ENCODE results near the gene MLLT1.
A peak's percentile ranks its signal among the peaks of the same experiment; 100 is the strongest.

The MLLT1 gene

DNA sequence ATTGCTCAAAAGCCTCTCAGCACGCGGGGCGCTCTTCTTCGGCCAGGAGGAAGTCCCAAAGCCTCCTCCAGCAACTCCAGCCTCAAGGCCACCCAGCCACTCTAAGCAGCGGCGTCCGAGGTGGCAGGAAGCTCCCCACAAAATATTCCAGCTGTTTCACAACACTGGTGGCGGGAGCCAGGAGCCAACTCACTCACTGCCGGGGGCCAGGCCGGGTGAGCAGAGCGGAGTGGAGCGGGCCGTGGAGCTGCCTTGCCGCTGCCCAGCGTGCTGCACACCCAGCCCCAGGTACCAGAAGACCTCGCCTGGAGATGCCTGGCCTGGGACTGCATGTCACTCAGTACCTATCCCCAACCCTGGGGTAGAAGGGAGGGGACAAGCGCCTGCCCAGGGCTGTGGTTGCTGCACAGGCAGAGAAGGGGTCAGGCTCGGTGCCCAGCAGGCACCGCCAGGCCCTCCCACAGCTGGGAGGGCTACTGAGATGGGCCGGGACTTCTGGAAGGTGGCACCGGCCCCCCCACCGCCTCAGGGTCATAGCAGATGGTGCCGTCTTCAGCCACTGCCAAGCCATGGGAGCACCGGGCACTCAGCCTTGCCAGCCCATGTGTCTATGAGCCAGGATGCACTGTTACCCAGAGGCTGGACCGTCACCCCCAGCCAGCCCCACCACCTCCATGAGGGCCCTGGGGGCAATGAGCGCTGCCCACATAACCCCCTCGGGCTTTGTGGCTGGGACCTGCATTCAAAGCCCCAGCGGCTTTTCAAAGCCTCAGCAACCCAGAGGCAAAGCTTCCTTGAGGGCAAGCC lies 59.2 kb downstream of the MLLT1 start:
- DNase-seq = no peak

DNA sequence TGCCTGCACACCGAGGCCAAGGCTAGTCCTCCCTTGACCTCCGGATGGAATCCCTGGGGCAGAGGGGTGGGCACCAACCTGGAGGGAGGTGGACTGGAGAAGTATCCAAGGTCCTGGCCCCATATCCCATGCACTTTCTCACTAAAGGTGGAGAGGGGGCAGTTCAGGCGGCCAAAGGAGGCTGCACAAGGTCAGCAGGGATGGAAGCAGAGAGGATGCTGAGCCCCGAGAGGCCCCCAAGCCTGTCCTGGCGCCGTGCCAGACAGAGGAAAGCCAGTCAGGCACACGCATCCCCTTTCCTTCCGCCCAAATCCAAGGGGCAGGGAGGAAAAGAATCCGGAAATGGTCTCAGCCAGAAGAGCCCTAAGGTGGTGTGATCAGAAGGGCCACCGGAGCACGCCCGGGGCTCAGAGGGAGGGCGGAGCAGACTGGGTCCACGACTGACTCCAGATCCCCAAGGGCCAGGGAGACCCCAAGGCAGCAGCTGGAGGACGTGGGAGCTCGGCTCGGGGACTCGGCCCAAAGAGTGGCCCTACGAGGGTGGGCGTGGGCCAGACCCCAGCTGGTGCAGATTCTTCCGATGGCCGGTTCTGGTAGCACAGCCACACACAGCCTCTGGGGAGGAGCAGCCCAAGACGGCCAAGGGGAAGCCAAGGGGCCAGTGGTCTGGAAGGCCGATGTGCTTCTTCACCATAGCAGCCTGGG lies 60.0 kb downstream of the MLLT1 start:
- no peak for DNase-seq

DNA sequence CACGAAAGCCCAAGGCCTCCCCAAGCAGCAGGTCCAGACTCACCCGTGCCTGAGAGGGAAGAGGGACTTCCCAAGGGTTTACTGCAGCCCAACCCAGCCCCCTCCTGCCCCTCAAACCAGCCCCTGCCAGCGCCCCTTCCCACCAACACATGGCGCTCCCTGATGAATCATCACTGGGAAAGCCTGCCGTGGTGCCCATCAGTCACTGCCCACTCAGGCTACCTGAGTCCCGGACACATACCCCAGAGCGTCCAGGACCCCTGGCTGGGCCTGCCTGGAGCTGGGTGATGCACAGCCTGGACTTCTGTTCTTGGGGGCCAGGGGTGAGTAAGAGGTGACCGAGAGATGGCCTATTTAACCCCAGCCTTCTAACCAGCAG lies 60.6 kb downstream of the MLLT1 start:
- no peak for DNase-seq

DNA sequence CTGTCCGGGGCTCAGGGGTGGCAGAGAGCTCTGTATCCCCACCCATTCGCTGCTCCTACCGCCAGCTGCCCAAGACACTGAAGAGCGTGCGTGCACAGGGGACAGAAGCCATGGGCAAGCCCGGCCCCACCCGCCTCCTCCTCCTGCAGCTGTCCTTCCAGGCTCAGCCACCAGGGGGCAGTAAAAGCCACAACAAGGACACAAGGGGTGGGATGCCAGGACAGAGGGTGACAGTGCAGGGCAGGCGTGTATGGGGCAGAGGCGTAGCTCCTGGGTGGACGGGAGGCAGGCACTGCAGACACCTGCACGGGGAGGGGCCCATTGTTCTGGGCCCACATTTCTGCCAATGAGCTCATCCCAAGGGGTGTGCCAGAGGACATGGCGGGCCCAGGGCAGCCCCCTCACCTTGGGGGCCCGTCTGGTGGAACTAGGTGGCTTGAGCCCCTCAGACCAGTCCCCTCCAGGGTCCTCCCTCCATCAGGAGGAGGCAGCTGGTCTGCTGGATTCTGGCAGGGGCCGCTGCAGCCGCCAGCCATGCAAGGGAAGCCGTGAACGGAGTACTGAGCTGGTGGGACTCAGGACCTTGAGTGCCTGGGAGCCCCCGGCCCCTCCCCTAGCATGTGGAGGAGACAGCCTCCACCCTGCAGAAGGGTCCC lies 61.2 kb downstream of the MLLT1 start:
- no peak for DNase-seq

DNA sequence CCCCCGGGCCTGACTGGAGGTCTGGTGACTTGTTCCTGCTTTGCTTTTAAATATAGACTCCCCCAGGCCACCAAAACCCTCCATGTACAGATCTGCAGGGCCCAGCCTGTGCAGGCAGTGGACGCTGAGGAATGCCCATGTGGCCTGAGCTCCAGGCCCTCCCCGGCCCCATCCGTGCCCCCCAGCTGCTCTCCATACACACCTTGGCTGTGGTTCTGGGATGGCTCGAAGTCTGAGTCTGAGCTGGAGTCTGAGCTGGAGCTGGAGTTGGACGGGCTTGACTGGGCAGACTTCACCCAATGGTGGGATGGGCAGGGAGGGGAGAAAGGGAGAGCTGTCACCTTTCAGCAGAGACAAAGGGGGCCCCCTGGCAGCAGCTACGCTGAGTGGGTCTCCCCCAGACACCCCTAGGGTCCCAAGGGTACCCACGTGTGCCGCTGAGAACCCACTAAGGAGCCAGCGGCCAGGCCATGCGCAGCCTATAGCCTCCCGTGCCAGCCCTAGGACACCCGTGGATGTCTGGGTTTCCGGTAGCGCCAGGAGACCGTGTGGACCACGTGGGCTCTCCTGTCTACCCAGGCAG lies 61.9 kb downstream of the MLLT1 start:
- DNase-seq = no peak

DNA sequence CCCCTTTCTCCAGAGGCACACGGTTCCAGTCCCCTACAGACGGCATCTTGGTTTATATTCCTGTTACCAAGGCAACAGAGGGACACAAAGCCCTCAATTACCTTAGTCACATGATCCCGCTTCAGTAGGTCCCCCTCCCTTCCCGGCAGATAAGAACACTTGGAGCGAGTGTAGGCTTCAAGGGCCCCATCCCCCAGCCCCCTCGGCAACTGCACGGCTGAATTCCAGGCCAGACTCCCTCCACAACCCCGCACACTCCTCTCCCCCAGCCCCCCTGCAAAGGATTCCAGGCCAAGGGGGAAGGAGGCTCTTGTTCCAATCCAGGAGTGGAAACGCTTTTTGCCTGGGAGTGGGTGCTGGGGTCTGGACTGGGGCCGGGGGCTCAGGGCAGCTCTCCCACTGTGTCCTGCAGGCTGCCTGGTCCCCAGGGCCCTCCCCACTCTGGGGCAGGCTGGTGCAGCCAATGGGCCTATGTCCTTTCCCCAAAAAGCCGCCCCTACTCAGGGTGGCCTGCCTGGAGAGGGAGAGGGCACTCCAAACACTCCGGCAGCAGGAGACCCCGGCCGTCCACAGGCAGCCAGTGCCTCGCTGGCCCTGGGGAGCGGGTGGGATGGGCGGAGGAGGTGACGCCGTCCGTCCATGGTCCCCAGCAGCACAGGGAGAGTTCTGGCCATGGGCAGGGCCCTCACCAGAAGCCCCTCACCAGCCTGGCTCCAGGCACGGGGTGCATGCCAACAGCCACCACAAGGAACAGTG lies 62.6 kb downstream of the MLLT1 start:
- peak; percentile 90 for DNase-seq

DNA sequence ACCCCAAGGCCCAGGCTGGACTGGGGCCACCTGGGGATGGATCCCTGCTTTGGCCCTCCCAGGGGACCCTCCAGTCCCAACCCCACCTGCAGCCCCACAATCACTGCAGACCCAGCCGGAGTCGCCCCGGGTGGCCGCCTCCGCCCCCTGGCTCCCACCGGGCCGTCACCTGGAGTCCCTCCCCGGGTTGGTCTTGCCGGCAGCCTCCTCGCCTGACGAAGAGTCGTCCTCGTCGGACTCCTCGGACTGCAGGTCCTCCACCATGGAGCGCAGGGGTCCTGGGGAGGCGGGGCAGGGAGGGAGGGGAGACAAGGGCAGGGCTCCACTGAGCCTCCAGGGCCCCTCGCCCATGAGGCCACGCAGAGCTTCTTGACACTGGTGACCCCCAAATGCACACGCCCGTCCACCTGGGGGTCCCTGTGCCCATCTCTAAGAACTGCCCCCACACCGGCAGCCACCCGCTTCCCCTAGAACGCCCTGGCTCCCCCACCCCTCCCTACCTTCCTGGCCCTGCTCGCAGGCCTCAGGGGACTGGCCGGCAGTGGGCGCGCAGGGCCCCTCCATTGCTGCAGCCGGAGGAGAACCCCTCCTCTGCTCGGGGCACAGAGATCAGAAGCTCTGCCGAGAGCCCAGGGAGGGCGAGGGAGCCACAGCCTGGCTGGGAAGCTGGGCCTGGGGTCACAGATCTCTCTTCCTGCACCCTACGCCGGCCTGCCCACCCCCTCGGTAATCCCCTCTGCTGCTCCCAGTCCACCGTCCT lies 63.4 kb downstream of the MLLT1 start:
- no peak for DNase-seq

DNA sequence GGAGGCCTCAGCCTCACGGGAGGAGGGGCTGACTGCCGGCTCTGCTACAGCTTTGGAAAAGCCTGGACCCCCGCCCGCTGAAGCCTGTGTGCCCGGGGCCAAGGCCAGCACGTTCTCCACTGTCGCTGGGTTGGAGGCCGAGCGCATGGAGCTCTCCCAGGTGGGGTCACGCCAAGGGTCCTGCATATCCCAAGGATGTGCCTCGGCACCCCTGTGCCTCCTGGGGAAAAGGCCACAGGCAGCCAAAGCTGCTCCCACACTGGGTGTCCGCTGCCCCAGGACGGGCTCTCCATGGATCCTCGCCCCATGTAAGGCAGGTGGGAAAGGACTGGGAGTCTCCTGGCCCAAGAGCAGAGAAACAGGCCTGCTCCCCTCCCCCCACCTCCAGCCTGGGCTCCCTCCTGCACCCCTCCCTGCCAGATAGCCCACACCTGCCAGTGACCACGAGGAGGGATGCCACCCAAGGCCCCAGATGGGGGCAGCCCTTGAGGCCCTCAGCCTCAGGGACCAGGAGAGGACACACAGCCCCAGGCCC lies 64.0 kb downstream of the MLLT1 start:
- no peak for DNase-seq

DNA sequence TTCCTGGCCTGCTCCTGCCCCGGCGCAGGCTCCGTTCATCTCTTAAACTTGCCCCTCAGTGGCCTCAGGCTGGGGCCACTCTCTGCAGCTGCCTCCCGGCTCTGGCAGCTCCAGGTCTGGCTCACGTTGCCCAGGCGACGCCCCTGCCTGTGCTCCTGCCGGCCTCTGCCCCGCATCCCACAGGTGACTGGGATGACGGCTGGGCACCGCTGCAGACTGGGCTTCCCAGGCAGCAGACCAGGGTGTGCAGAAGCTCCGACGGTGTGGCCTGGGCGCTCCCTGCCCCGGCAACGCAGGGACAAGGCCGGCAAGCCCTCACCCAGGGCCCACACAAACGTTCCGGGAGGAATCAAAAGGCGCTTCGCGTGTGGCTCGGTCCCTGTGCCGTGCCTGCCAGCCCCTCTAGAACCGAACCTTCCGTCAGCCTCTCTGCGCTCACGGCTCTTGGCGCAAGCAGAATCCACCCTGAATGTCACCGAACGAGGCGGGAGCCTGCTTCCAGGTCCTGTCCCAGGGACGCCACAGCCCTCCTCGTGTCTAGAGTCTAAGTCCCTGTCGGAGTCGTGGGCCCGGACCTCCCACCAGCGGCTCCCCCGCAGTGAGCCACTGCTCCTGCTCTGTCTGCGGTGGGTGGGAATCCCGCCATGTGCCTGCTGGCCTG lies 64.8 kb downstream of the MLLT1 start:
- DNase-seq = no peak

DNA sequence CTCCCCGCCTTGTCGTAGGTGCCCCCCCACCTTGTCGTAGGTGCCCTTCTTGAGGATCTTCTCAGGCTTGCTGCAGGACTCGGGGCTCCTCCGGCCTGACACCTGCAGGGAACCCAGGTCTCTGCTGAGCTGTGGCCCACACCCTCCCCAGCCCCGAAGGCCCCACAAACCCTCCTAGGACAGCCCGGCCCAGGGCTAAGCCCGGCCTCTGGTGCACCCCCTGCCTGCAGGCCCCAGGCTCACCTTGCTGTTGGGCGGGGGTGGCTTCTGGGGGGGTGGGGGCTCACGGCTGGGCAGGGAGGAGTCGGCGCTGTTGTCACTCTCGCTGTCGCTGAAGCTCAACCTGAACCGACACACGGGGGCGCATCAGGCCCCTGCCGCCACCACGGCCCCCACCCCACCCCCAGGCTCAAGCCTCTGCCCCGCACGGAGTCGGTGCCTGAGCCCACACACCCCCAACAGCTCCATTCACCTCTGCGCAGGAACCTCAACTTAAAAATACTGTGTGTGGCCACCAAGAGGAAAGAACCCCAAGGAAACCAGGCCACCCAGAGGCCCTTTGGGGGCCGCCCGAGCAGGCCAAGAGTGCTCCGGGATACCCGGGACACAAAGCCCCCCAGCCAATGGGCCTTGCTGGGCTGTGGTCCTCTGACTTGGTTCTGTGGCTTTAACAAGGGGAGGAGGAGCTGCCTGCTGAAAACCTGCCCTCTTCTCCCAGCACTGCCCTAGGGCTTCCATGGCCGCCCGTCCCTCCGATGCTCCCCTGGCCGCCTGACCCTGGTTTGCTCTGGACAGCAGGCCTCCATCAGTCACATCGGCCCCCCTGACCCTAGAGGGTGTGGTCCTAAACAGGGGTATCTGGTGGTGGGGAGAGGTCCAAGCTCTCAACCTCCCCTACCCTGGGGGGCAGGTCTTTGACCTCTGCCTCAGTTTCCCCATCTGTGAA lies 65.8 kb downstream of the MLLT1 start:
- no peak for DNase-seq

DNA sequence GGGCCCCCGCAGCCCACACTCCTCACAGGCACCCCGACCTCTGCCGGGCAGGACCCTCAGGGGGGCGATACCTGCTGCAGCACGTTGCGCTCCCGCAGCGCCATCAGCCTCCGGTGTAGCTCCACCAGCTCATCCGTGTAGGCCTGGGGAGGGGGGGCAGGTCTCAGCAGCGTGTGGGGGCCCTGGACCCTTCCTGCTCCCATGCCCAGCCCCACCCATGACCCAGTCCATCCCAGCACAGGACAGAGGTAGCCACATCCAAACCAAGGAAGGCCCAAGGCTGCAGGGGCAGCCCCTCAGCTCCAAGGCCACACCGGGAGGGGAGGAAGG lies 66.5 kb downstream of the MLLT1 start:
- DNase-seq = no peak

DNA sequence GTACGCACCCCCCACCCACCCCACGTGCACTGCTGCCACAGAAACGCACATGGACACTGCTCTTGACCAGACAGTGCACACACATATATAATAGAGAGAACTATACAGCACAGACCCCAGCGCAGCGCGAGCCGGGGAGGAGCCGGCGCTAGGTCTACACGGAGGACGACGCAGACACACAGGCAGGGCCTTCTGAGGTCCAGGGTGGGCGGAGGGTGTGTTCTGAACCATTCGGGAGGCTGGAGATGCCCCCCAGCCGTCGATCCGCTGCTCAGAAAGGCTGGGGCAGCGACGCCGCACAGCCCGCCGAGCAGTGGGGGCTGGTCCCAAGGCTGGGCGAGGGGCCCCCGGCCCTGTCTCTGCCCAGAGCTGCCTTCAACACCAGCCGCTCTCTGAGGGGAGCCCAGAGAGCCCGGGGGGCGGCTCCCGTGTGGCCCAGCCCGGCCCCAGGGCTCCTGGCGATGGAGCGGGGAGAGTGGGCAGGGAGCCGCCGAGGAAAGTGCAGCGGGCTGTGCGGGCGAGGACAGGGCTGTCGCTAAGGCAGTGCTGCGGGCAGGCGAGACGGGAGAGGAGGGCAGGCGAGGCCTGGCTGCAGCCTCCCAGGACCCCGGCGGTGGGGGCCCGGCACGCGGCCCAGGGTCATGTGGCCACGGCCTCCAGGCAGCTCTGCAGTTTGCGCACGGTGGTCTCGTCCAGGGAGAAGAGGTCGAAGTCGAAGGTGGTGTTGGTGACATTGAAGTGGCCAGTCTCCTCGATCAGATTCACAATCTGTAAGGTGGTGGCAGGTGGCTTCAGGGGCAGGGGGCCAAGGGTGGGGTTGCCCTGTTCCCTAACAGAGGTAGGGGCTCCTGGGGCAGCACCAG lies 67.1 kb downstream of the MLLT1 start:
- DNase-seq = no peak

DNA sequence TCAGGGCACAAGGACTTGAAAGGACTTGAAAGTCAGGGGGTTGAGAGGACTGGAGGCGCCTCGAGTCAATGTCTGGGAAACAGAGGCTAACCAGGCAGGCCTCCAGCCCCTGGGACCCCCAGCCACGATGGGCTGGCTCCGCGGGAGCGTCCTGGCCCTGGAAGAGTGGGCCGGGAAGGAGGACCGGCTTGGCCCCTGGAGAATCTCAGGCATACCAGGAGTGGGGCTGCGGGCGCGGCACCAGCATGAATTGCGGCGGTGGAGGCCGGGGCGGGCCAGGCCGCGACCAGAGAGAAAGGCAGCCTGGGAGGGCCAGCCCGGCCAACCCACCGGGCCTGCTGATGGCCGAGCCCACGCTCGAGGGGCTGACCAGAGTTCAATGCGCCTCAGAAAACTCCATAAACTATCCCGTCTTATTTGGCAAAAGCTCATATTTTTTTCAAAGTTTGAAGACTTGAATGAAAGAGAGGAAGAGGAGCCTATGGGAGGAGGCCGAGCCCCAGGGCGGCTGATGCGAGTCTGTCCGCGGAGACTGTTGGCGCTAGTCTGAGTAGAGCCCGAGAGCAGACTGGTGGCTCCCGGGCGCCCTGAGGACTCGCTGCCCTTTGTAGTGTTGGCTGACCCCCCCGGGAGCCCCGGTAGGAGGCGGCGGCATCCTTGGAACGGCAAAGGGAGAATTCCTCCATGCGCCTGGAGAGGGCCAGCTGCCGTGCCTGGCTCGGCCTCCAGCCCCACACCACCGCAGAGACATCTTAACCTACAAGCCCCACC lies 68.0 kb downstream of the MLLT1 start:
- no peak for DNase-seq

DNA sequence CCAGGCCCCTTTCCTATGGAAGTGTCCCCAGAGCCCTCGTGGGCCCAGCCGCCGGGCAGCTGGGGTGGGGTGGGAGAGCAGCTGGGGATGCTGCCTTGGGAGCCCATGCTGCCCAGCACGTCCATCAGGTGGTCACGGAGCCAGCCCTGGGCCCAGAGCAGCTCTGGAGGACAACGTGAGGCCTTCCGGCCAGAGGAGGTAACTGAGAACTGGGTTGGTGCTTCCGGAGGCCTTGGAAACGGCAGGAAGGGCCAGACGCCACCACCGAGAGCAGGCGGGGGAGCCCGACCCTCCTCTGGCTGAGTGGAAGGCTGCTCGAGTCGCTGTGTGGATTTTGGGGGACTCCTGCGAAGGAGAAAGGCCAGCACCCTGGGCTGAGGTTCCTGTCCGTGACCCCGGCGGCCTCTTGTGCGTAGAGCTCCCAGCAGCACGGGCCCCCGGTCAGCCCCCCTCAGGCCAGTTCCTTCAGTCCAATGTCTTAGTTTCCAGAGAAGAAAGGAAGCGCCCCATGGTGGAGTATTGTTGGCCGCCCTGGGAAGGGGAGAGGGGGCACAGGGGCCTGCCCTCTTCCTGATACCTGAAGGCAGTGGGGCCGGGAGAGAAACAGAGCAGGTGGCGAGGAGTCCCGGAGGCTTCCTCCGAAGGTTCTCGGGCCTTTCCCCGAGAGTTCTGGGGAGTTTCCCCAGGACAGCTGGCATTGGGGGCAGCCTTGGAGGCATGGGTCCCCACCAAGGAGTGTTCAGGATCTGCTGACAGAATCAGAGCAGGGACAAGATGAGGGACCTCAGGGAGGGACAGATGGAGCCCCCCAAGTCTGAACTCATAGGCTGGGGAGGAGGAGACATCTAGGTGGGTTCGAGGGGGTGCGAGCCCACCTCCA lies 68.8 kb downstream of the MLLT1 start:
- no peak for DNase-seq

DNA sequence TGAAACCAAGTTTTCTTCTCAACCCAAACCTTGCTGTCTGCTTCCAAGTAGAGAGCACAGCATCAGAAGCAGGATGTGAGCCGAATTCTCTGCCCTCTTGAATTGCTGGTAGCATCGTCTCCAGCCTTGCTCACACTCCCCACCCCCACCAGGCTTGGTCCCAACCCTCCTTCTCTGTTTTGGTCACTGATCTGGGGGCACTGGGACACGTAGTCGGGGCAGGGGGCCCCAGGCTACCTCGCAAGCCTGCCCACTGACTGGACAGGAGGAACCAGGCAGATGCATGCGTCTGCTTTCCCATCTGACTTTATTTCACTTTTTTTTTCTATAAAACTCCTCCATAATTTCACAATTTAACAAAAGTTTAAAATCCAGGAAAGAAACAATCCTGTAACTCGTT lies 69.7 kb downstream of the MLLT1 start:
- DNase-seq = no peak

DNA sequence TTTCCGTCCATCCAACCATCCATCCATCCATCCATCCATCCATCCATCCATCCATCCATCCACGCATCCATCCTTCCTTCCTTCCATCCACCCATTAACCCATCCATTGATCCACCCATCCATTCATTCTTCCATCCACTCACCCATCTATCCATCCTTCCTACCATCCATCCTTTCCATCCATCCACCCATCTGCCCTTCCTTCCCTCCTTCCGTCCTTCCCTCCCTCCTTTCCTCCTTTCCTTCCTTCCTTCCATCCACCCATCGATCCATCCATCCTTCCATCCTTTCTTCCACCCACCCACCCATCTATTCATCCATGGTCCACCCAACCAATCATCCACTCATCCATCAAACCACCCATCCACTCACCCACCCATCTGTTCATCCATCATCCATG lies 70.1 kb downstream of the MLLT1 start:
- DNase-seq = no peak

DNA sequence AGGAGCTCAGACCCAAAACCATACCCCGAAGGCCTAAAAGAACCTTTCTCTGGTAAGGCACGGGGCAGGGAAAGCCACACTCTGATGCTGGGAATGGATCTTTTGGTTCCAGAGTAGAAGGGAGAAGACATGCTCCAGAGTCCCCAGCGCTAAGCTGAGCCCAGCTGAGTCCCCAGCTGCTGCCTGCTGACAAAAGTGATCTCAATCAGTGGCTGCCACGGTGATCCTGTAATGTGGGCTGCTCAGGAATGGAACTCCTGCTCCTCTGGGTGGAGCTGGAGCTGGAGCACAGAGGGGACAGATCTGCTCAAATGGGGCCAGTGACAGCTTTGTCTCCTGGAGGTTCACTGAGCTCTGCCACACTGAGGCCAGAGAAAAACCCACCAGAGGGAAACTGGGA lies 70.5 kb downstream of the MLLT1 start:
- DNase-seq = no peak

All from NCI-H2227 treated with DMSO at 0.1 percent for 48 hours (cell line).